Measurements from ENCODE around the gene GFOD1.
"Not testable (repeated sequence)": the region's sequence is repeated elsewhere in the genome, so short reads cannot be mapped to it uniquely, and the experiment has no call there.

The GFOD1 gene

GRCh38 chr6:13398421-13398994 is 88.9 kb downstream of the GFOD1 start:
- FAIRE-seq, result no peak

DNA sequence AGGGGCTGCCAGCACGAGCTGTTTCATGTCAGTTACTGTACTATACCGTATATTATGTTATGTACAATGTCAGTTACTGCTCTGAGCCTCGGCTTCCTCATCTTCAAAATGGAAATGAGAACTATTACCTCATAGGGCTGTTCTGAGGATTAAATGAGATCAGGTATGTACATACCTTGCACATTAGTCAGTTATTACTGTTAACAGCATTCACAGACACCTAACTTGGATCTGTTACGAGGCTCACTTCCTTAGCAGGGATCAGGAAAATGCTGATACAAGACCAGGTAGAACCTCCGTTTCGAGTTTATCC is 89.4 kb downstream of the GFOD1 start:
- no peak for FAIRE-seq

- no peak for FAIRE-seq
Measured at GRCh38 chr6:13397359-13398068, 89.9 kb downstream of the GFOD1 start.

- FAIRE-seq, result no peak
Measured at GRCh38 chr6:13396241-13396792, 91.1 kb downstream of the GFOD1 start.

- no peak for FAIRE-seq
Measured at GRCh38 chr6:13395272-13396237, 91.8 kb downstream of the GFOD1 start.

DNA sequence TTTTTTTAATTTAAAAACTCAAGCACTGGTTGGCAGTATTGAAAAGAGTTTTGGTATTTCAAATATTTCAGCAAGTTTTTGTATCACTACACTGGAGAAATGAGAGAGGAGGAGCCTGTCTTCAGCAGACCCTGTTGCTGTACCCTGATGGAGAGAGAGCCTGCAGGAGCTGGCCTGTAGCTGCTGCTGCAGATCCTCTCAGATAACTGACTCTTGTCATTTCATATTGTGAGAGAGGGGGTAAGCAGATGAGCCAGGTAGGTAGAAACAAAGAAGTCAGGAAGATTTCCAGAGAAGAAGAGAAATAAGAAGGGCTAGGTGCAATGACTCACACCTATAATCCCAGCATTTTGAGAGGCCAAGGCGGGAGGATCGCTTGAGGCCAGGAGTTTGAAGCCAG is 94.9 kb downstream of the GFOD1 start:
- FAIRE-seq, result no peak

DNA sequence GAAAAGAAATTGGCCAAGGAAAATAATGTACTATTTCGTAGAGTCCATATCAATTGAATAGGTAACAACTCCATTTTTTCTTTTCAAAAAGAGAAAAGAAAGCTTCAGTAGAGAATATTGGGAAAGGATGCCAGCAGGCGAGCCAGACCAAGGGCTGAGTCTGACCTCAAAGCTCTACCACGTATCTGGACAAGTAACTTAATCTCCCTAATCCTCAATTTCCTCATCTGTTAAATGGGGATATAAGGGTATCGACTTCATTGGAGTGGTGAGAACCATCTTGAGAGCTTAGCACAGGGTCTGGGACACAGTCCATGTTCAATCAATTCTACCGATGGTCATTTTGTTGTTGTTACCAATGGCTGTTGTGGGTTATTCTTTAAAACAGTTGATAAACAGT is 95.9 kb downstream of the GFOD1 start:
- FAIRE-seq, result no peak

GRCh38 chr6:13390658-13391057 is 96.7 kb downstream of the GFOD1 start:
- FAIRE-seq, result no peak

DNA sequence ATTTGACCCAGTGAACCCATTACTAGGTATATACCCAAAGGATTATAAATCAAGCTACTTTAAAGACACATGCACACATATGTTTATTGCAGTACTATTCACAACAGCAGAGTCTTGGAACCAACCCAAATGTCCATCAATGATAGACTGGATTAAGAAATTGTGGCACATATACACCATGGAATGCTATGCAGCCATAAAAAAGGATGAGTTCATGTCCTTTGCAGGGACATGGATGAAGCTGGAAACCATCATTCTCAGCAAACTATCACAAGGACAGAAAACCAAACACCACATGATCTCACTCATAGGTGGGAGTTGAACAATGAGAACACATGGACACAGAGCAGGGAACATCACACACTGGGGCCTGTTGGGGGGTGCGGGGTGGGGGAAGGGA is 98.2 kb downstream of the GFOD1 start:
- FAIRE-seq, result not testable (repeated sequence)

GRCh38 chr6:13388769-13389168 is 98.6 kb downstream of the GFOD1 start:
- FAIRE-seq, result not testable (repeated sequence)

DNA sequence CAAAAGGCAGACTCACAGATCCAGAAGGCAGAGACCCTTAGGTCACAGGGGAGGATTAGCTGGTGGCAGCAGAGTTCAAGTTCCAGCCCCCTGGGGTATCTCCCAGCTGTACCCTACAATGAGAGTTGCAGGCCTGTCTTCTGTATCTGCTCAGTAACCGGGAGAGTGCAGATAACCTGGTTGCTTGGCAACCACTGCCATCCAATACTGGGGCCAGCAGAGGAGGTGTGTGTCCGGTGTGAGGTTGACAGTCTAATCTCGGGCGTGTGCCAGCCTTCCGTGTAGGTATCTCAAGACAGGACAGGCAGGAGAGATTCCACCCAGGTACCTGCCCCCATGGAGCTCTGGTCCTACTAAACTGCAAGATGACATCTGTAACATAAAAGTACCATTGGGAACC is 102.4 kb downstream of the GFOD1 start:
- FAIRE-seq, result no peak

DNA sequence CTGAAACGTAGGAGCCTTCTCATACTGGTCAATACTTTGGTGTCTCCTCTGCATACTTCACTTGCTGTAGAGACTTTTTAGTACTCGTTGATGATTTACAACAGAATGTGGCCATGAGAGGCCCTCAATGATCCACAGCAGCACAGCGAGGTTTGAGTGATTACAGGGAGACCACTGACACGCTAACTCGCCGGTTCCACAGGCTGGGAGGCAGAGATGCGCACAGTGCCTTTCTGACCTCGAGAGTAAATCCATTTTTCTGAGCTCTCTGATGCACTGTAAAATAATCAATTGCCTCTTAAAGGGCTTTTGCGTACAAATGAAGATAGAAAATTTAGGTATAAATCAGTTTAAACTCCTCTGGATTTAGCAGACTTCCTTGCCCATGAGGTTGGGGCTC is 102.9 kb downstream of the GFOD1 start:
- FAIRE-seq, result no peak

DNA sequence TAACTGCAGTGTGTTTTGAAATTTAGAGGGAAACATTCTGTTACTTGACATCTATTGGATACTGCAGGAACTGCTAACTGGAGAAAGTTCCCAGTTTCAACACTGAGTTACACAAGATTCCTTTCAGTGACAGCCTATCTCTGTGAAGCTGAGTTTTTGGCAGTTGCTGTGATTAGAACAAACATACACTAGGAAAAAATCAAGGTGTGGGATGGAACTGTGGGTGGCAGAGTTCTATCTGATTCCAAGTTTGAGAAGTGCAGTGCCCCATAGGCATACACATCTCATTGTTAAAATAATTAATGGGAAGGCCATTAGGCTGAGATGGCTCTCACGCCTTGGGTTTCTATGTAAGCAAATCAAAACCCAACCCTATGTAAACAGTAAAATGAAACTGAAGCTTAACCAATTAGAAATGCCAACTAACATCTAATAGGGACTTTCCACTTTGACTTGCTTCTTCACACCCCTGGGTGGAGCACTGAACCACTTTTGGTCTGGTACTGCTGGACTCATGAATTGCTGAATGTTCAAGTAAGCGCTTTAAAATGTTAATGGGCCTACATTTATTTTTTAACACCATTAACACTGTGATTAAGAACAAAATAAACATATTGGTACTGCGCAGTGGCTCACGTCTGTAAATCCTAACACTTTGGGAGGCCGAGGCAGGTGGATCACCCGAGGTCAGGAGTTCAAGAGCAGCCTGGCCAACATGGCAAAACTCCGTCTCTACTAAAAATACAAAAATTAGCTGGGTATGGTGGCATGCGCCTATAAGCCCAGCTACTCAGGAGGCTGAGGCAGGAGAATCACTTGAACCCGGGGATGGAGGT is 103.9 kb downstream of the GFOD1 start:
- no peak for FAIRE-seq

DNA sequence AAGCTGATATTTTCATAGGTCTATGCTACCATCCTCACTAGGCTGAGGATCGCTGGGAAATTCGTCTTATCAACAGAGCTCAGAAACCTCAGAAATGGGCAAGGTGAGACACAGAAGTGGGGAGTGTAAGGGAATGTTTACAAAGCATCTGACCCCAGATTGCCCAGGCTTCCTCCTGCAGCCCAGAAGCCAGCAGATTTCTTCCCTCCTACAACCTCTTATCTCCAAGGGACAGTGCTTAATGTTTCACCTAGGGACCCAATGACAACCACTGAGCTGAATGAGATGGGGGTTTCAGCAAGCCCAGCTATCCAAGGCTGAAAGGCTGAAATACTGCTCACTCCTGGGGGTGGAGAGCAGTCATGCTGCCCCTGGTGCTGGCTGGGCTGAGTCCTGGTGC is 106.6 kb downstream of the GFOD1 start:
- FAIRE-seq, result no peak

GRCh38 chr6:13378669-13379590 is 108.5 kb downstream of the GFOD1 start:
- FAIRE-seq, result no peak

- FAIRE-seq, result no peak
Measured at GRCh38 chr6:13377054-13377758, 110.2 kb downstream of the GFOD1 start.

- no peak for FAIRE-seq
Measured at GRCh38 chr6:13375360-13375878, 112.0 kb downstream of the GFOD1 start.

GRCh38 chr6:13373919-13374318 is 113.5 kb downstream of the GFOD1 start:
- FAIRE-seq, result no peak

DNA sequence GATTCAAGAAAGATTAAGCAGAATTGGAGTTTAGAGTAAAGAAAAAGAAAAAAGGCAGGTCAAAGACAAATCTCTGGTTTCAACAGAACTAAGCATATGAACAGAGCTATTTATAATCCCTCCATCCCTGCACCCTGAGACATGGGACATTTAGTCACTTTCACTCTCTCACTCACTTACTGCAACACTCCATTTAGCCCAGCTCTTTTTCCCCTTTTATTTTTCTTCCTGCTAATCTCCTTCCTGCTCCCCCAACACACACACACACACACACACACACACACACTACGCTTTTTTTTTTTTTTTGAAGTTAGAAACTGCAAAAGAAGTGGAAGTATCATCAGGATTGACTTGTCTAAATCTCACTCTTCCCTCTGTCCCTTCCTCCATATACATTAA is 113.9 kb downstream of the GFOD1 start:
- FAIRE-seq, result no peak

- no peak for FAIRE-seq
Measured at GRCh38 chr6:13372688-13373487, 114.5 kb downstream of the GFOD1 start.

Measured in TTC549 (cell line).